Stimulated activated CD4-positive, alpha-beta T cell treated with anti-CD3 and anti-CD28 coated beads, Interleukin-1b, Interleukin-23, amount 100 ng/mL, for 24 hours (primary cell): ENCODE data around the gene ZFHX3.

Experiments used
- DNase-seq, 4 experiments: peaks; one replicate each; pipeline ENCODE4 v3.0.0-alpha.2; 2020; ENCODE audit warnings: low read depth in 4 of 4, low spot score in 1 of 4

Gene ZFHX3

DNA sequence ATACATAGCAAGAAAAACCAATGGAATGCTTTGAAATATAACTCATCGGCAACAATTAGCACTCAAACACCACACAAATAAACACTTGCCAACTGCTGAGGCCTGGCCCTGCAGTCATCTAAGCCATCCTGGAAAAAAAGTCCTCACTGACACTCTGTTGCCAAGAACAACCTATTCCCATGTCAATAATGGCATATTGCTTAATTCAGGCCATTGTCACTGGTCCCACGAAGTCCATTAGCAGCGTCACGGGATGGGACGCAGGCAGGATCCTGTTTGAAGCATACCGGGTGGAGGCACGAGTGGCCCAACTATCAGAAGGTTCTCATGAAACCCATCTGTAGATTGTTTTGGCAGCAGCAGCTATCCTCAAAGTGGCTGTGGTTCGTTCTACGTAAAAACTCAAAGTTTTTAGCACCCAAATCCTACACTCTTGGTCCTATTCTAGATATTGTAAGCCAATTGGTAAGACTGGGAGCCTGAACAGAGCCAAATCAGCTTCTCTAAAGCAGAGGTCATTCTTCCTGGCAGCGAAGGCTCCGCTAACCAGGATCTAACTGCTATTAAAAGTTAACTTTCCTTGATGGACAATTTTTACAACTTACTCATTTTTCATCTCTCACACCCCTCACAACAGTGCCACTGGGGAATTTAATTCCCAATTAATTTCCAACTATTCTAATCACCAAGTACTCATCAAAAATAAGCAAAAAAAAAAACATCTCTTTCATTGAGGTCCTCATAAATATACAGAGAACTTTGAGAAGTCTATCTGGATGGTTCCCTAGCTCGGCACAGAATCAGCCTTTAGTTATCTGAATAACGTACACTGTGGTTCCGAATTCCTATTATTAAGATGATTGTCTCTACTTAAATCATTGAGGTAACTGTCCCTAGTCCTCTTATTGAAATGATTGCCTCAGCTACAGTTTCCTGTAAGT lies 91.5 kb downstream of the ZFHX3 start:
- DNase-seq = no peak

DNA sequence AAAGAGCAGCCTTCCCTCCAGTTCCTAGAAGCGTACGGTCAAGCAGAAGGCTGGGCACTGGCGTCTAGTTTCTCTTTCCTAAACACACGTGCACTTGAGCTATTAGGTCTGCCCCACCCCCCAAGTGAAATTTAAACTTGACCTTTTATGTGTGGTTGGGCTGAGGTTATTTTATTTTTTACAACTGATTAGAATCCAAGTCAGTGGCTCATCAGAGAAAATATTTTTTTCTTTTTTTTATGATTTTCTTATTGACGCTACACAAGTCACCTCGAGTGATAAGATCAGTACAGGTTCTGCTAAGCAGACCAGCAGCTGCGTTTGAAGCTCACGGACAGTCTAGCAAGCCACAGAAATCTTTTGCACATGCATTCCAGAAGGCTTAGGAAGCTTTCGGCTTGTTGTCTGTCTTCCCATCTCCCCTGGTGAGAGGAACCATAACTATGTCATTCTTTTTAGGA lies 95.1 kb downstream of the ZFHX3 start:
- no peak for DNase-seq

GRCh38 chr16:72952404-72952803 lies 95.5 kb downstream of the ZFHX3 start:
- no peak for DNase-seq

GRCh38 chr16:72951916-72952315 lies 96.0 kb downstream of the ZFHX3 start:
- no peak for DNase-seq

DNA sequence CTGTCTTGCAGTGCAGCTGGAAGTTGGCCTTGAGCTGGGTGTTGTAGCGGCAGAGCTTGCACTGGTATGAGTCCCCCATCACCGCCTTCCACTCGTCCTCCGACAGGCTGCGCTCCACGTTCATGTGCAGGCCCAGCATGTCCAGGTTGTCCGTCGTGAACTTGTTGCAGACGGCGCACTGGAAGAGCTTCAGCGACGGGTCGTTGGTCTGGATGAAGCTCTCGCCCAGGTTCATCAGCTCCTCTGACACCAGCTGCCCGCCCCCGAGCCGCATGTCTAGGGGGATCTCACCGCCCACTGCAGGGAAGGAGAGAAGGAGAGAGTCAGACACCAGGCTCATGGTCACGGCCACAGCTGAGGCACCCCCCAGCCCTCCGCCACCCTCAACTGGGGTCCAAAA lies 97.3 kb downstream of the ZFHX3 start:
- no peak for DNase-seq

- DNase-seq = no peak
Measured at GRCh38 chr16:72948238-72948829, 99.6 kb downstream of the ZFHX3 start.

DNA sequence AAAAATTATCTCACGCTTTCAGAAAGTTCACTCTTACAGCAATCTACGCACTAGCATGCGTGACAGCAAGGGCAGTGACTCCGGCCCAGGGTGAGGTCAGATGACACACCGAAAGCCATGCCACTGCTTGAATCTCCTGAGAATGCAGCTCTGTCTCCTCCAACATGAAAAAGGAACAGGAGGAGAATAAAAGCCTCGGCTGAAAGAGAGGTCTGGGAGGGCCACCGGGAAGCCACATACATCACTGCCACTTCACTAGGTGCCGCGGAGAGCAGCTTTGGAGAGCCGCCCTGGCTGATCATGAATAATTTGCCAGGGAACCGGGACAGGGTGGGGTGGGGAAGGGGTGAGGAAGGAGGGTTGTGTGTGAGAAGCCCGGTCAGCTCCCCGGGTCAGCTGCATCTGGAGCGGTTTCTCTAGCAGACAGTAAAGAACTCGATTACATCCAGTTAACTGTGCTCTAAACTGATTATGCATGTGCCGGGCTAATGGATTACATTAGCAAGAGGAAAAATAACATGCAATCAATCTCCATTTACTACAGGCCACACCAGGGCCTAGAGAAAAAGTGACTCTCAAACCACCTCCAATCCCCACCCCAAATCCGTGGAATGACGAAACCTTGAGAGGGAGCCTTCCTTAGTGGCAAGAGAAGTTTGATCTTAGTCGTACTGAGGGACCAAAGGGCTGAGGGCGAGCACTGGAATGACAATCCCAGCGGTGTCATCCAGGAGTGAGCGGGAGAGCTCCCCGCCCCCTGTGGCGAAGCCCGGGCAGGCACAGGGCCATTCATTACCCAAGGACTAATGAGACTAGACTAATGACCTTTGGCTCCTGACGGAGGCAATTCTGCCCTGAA lies 100.3 kb downstream of the ZFHX3 start:
- no peak for DNase-seq

- no peak for DNase-seq
Measured at GRCh38 chr16:72946474-72947194, 101.3 kb downstream of the ZFHX3 start.

- DNase-seq = no peak
Measured at GRCh38 chr16:72946063-72946462, 101.9 kb downstream of the ZFHX3 start.

- no peak for DNase-seq
Measured at GRCh38 chr16:72945611-72946010, 102.3 kb downstream of the ZFHX3 start.

DNA sequence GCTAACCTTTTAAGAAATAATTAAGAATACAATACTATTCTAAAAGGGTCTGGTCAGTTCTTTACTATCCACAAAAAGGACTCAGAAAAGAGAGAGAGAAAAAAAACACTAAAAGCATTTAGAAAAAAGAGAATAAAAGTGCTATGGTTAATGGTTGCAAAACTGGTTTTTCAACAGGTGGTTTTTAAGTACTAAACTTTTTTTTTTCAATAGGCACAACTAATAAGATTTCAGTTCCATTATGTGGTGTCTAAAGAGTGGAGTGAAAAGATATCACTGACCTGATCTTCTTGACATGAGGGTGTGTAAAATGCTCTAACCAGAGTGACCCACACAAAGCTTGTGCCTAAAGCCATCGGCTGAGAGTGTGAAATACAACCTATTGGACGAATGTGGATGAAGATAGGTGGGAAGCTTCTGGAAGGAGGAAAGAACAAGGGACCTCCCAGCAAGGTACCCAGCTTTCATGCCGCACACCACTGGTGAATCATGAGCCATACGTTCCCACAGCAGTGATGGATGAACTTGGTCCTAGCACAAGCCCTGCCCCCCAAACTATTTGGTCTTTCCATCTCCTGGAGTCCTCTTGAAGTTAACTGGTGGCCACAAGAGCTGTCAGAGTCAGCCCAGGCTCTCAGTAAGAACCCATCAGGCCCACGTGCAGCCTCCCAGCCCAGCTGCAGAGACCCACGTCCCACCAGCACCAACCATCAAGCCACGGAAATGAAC lies 103.0 kb downstream of the ZFHX3 start:
- no peak for DNase-seq

- DNase-seq = no peak
Measured at GRCh38 chr16:72942021-72942420, 105.9 kb downstream of the ZFHX3 start.

- no peak for DNase-seq
Measured at GRCh38 chr16:72940886-72941285, 107.0 kb downstream of the ZFHX3 start.

- DNase-seq = no peak
Measured at GRCh38 chr16:72939247-72939646, 108.7 kb downstream of the ZFHX3 start.

DNA sequence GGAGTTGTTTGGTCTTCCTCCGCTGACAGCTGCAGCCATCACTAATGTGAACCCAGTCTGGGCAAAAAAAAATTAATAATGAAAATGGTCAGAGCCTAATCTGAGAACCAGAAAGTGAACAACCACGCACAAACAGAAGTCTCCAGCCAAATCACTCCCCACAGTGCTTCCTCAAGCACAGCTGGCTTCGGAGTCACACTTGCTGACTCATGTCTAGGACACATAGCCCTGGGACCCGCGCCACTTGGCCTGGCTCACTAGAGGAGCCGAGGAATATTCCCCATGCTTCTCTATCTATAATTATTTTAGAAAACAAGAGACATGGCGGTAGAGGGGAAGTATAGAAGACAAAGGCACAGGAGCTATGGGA lies 109.1 kb downstream of the ZFHX3 start:
- no peak for DNase-seq

GRCh38 chr16:72937916-72938794 lies 109.8 kb downstream of the ZFHX3 start:
- DNase-seq = no peak

- no peak for DNase-seq
Measured at GRCh38 chr16:72937360-72937759, 110.6 kb downstream of the ZFHX3 start.

GRCh38 chr16:72936408-72936807 lies 111.5 kb downstream of the ZFHX3 start:
- DNase-seq = no peak

GRCh38 chr16:72935896-72936295 lies 112.0 kb downstream of the ZFHX3 start:
- DNase-seq = no peak
